K562 (cell line): ENCODE data around the gene WDR1. TPM values are rescaled to one million over a fixed set of nuclear protein-coding genes. Genes with fewer than 3 reads are reported as not detected.

Experiments used
- DMBX1 ChIP-seq: fragments of 250-450 bp; sonication (Bioruptor Pico); IDR thresholded peaks from 2 replicates; pipeline ENCODE4 v1.8.0; 2022; ENCODE audit warnings: inconsistent platforms, mild to moderate bottlenecking, moderate library complexity, borderline replicate concordance
- ESRRB ChIP-seq: fragments of 250-450 bp; sonication (Bioruptor Pico); IDR thresholded peaks from 2 replicates; pipeline ENCODE4 v1.5.0; 2020; ENCODE audit warnings: mild to moderate bottlenecking, moderate library complexity, borderline replicate concordance
- ILF3 ChIP-seq: fragments of 450-650 bp; IDR thresholded peaks from 2 replicates; pipeline ENCODE4 v1.6.1; 2018; ENCODE audit warnings: antibody characterized with exemption, mild to moderate bottlenecking, moderate library complexity, borderline replicate concordance
- IRF2 ChIP-seq: sonication (generic); formaldehyde crosslinking; IDR thresholded peaks from 2 replicates; pipeline ENCODE4 v1.8.1; 2022; ENCODE audit warnings: mild to moderate bottlenecking, missing genetic modification reagents
- L3MBTL2 ChIP-seq: fragments of 450-650 bp; IDR thresholded peaks from 2 replicates; pipeline ENCODE4 v1.6.1; 2016; ENCODE audit warnings: mild to moderate bottlenecking, moderate library complexity
- MAFG ChIP-seq: fragments of 450-650 bp; conservative IDR thresholded peaks from 2 replicates; pipeline ENCODE4 v1.6.1; 2016; ENCODE audit warnings: missing genetic modification characterization, missing compliant biosample characterization
- MECOM ChIP-seq: fragments of 250-450 bp; sonication (Bioruptor Pico); IDR thresholded peaks from 2 replicates; pipeline ENCODE4 v1.8.0; 2022; ENCODE audit warnings: inconsistent platforms
- MEIS2 ChIP-seq: fragments of 450-650 bp; IDR thresholded peaks from 2 replicates; pipeline ENCODE4 v1.6.1; 2014; ENCODE audit warnings: mild to moderate bottlenecking; ENCODE audit not compliant: partially characterized antibody
- NBN ChIP-seq: fragments of 450-650 bp; IDR thresholded peaks from 2 replicates; pipeline ENCODE4 v1.6.1; 2016; ENCODE audit warnings: low read depth, mild to moderate bottlenecking
- NCOA1 ChIP-seq: fragments of 450-650 bp; IDR thresholded peaks from 2 replicates; pipeline ENCODE4 v1.6.1; 2016; ENCODE audit warnings: low read depth
- PURB ChIP-seq: sonication (generic); formaldehyde crosslinking; IDR thresholded peaks from 2 replicates; pipeline ENCODE4 v1.9.0; 2021; ENCODE audit warnings: low read depth, mild to moderate bottlenecking, missing genetic modification reagents
- TAL1 ChIP-seq: fragments of 450-650 bp; IDR thresholded peaks from 2 replicates; pipeline ENCODE4 v1.6.1; 2016; ENCODE audit warnings: mild to moderate bottlenecking
- THRAP3 ChIP-seq: fragments of 450-650 bp; IDR thresholded peaks from 2 replicates; pipeline ENCODE4 v1.6.1; 2016; ENCODE audit warnings: mild to moderate bottlenecking, inconsistent platforms, borderline replicate concordance
- YY1 ChIP-seq, 3 experiments: IDR thresholded peaks; 2 replicates each; pipeline ENCODE4 v1.6.1; 2011; ENCODE audit warnings: low read length in 2 of 3, mild to moderate bottlenecking in 2 of 3, moderate library complexity in 2 of 3, borderline replicate concordance in 1 of 3, control low read depth in 1 of 3, low read depth in 1 of 3; ENCODE audit not compliant: insufficient read depth in 3 of 3, insufficient replicate concordance in 2 of 3, control insufficient read depth in 1 of 3, insufficient read length in 1 of 3; ENCODE audit errors: extremely low read depth in 1 of 3
- ZBTB7A ChIP-seq: IDR thresholded peaks from 2 replicates; pipeline ENCODE4 v1.6.1; 2011; ENCODE audit warnings: low read depth, mild to moderate bottlenecking, low read length, moderate library complexity, borderline replicate concordance; ENCODE audit not compliant: control insufficient read depth
- polyA plus RNA-seq, 8 experiments: library from polyadenylated mRNA; depleted of rRNA in 4 of 8; stranded (reverse) in 5 of 8; unstranded in 3 of 8; fragments of >200 nt; fragmentation: Nextera tagmentation in 2 of 8; fragmentation: Illumina TruSeq in 1 of 8; extraction: Ambion mirVana in 2 of 8; extraction: Trizol in 1 of 8; gene quantifications; 2 replicates each; pipeline versions ENCODE4 v1.2.1 to v1.2.3, GENCODE V29; 2011 to 2014; ENCODE audit warnings: inconsistent platforms in 1 of 8, missing spikeins in 1 of 8
- total RNA-seq, 7 experiments: library from RNA; depleted of rRNA in 6 of 7; stranded (reverse); fragments of >200 nt in 6 of 7; fragmentation: Illumina TruSeq in 2 of 7; extraction: Trizol in 2 of 7; gene quantifications; 2 replicates each; pipeline versions ENCODE4 v1.2.1 to v1.2.3, GENCODE V29; 2011 to 2021; ENCODE audit warnings: low replicate concordance in 1 of 7
- TF ChIP-seq, protein P1 (sequence below): sonication (generic); formaldehyde crosslinking; IDR thresholded peaks from 2 replicates; pipeline ENCODE4 v1.8.0; 2022; ENCODE audit warnings: missing genetic modification reagents, mild to moderate bottlenecking, borderline replicate concordance
- TF ChIP-seq, protein P2 (sequence below): fragments of 200-800 bp; sonication (Bioruptor generic); IDR thresholded peaks from 2 replicates; pipeline ENCODE4 v1.6.1; 2017; ENCODE audit warnings: missing genetic modification characterization, missing compliant biosample characterization
- TF ChIP-seq, protein P3 (sequence below), 2 experiments: fragments of 450-650 bp; IDR thresholded peaks; 2 replicates each; pipeline ENCODE4 v1.6.1; 2016
- TF ChIP-seq, protein P4 (sequence below), 2 experiments: fragments of 450-650 bp in 1 of 2; sonication (generic) in 1 of 2; formaldehyde crosslinking; conservative IDR thresholded peaks; 2 replicates each; pipeline versions ENCODE4 v1.4.0 to v1.8.1; 2020 to 2022; ENCODE audit warnings: mild to moderate bottlenecking in 1 of 2, missing genetic modification reagents in 1 of 2

WDR1 gene
- total and polyA plus RNA-seq, 9 of the 15 experiments (the other 6 are each of a cell fraction or from before 2014, with no cell fraction given), result 16.1 to 213 (median 125) TPM

DNA sequence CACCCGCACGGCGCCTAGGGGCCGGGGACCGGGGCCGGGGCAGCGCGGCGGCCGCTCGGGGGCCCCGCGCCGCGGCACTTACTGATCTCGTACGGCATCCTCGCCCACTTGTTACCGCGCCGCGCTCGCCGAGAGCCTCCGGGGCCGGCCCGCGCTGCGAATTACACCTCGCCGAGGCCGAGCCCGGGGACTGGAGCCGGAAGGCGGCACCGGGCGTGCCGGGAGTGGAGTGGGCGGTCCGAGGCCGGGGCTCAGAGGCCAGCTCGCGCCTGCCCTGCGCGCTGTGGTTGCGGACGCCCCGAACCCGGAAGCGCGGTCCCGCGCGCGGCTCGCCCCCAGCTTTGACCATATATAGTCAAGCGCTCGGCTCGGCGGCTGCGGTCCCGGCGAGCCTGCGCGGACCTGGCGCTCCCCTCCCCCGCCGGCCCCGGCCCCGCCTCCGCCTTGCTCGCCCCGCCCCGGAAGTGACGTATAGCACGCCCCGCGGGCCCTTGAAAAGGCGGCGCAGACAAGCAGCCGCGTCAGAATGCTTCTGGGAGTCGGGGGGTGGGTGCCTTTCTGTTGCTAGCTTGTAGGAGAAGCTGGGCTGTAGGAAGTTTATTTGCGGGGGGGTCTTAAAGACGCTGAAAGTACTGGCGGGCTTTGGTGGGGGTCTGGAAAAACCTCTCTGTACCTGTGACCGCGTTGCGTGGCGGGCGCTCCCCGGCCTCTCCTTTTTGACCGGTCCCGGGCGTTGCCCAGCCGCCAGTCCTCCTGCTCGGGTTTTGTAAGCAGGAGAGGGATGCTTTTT is at the start of gene WDR1 (continued):
- TF ChIP-seq, protein P1, sequence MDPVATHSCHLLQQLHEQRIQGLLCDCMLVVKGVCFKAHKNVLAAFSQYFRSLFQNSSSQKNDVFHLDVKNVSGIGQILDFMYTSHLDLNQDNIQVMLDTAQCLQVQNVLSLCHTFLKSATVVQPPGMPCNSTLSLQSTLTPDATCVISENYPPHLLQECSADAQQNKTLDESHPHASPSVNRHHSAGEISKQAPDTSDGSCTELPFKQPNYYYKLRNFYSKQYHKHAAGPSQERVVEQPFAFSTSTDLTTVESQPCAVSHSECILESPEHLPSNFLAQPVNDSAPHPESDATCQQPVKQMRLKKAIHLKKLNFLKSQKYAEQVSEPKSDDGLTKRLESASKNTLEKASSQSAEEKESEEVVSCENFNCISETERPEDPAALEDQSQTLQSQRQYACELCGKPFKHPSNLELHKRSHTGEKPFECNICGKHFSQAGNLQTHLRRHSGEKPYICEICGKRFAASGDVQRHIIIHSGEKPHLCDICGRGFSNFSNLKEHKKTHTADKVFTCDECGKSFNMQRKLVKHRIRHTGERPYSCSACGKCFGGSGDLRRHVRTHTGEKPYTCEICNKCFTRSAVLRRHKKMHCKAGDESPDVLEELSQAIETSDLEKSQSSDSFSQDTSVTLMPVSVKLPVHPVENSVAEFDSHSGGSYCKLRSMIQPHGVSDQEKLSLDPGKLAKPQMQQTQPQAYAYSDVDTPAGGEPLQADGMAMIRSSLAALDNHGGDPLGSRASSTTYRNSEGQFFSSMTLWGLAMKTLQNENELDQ, result no peak
- TF ChIP-seq, protein P2, sequence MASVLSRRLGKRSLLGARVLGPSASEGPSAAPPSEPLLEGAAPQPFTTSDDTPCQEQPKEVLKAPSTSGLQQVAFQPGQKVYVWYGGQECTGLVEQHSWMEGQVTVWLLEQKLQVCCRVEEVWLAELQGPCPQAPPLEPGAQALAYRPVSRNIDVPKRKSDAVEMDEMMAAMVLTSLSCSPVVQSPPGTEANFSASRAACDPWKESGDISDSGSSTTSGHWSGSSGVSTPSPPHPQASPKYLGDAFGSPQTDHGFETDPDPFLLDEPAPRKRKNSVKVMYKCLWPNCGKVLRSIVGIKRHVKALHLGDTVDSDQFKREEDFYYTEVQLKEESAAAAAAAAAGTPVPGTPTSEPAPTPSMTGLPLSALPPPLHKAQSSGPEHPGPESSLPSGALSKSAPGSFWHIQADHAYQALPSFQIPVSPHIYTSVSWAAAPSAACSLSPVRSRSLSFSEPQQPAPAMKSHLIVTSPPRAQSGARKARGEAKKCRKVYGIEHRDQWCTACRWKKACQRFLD (CRISPR knock-in tag), result peak; percentile 94
- TF ChIP-seq, protein P3, sequence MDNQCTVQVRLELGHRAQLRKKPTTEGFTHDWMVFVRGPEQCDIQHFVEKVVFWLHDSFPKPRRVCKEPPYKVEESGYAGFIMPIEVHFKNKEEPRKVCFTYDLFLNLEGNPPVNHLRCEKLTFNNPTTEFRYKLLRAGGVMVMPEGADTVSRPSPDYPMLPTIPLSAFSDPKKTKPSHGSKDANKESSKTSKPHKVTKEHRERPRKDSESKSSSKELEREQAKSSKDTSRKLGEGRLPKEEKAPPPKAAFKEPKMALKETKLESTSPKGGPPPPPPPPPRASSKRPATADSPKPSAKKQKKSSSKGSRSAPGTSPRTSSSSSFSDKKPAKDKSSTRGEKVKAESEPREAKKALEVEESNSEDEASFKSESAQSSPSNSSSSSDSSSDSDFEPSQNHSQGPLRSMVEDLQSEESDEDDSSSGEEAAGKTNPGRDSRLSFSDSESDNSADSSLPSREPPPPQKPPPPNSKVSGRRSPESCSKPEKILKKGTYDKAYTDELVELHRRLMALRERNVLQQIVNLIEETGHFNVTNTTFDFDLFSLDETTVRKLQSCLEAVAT (IDR thresholded peaks at IDR 0.05), result peak in 1 of 2 experiments; percentile 94
- TF ChIP-seq ZBTB7A (peak; percentile 82), MEIS2 (no peak), DMBX1 (CRISPR knock-in tag) (no peak), TAL1 (no peak), ILF3 (peak; percentile 96), NBN (peak; percentile 62; the same call in 1 of the 2 replicates), MAFG (tag) (no peak), ESRRB (CRISPR knock-in tag) (0 out of 2 replicates have a peak, but pooled peaks have one; percentile 17), THRAP3 (no peak), L3MBTL2 (peak; percentile 39; the same call in 1 of the 2 replicates), PURB (CRISPR knock-in tag) (no peak), YY1 (IDR thresholded peaks at IDR 0.05; ENCODE audit: borderline replicate concordance in 1 of 3, control insufficient read depth in 1 of 3, extremely low read depth in 1 of 3, insufficient read depth in 3 of 3, insufficient read length in 1 of 3, insufficient replicate concordance in 2 of 3, low read depth in 1 of 3, low read length in 2 of 3) (peak in 2 of 3 experiments; percentile 15), MECOM (no peak), IRF2 (CRISPR knock-in tag) (no peak), NCOA1 (peak; percentile 50; the same call in 1 of the 2 replicates)
- TF ChIP-seq, protein P4, sequence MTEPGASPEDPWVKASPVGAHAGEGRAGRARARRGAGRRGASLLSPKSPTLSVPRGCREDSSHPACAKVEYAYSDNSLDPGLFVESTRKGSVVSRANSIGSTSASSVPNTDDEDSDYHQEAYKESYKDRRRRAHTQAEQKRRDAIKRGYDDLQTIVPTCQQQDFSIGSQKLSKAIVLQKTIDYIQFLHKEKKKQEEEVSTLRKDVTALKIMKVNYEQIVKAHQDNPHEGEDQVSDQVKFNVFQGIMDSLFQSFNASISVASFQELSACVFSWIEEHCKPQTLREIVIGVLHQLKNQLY (CRISPR knock-in tag; conservative IDR thresholded peaks at IDR 0.05), result peak in 1 of 2 experiments; percentile 77; a peak in 1 of 4 replicates
